Hippocampal formation (tissue), 2 donors: ENCODE measurements around the gene POLG.
"Not testable (repeated sequence)": the region's sequence is repeated elsewhere in the genome, so short reads cannot be mapped to it uniquely, and the experiment has no call there.

Experiments used
- DNase-seq, 2 donors: peaks; one replicate each; lab custom pipeline; 2025; lab: John Stamatoyannopoulos, UW

The POLG gene

DNA sequence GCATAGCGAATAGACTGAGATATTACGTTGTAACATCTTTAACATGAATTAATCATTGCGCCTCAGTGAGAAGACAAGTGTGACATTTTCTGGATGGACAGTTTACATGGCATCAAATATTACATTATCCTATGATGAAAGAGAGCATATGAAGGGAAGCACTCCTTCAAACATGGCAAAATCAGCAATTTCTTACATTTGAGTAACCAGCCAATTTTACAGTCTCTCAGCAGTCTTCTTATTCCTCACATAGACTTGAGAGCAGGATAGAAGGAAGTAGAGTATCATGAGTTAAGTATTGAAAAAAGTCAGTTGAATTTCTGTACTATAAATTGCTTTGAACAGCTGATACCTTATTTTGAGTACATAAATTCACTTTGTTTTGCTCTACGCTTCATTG is 52.0 kb downstream of the POLG start:
- DNase-seq: no peak

DNA sequence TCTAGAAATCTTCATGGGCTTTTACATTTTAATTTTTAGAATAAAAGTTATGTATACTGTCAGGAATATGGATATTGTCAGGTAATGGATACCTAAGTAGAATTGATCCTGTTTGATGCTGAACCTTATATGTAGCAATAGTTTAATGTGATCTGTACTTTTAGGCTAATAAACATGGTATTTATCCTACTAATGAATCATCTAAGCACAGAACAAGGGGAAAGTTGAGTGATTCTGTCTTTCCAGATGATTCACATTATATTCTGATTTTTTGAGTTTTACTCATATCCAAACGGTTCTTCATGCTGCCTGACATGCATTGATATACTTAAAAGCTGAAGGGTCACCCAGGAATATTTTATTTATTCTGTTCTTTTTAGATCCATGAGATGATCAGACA is 56.3 kb downstream of the POLG start:
- DNase-seq: no peak

DNA sequence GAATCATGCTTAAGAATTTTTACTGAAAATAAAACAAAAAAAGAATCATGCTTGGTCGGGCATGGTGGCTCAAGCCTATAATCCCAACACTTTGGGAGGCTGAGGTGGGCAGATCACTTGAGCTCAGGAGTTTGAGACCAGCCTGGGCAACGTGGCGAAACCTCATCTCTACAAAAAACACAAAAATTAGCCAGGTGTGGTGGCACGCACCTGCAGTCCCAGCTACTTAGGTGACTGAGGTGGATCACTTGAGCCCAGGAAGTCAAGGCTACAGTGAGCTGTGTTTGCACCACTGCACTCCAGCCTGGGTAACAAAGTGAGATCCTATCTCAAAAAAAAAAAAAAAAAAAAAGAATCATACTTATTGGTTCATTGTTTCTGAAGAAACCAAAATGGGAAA is 57.3 kb downstream of the POLG start:
- not testable (repeated sequence) for DNase-seq
